ENCODE results near the gene FKBP1B. TPM values are rescaled to one million over a fixed set of nuclear protein-coding genes. Genes with fewer than 3 reads are reported as not detected.

FKBP1B gene
- total and polyA plus RNA-seq, 7 experiments from 2014 or later = 2.7 TPM; not detected in 6

- H3K4me3 ChIP-seq (ENCODE audit: low read length) = peak within 1 kb of the TSS; percentile 97
- Mint-ChIP-seq H3K27ac (peak within 1 kb of the TSS; percentile 96 to 99 (median 99)), H3K27me3 (no peaks in the 10 kb centered on the region), H3K9me3 (no peaks in the 10 kb centered on the region), H3K4me1 (peaks cover 14 to 47% (median 42%) of the 10 kb centered on the region in 7 donors), H3K36me3 (peaks cover 0 to 16% (median 4%) of the 10 kb centered on the region in 5 donors), H3K4me3 (peak within 1 kb of the TSS; percentile 93 to 99 (median 98))
- peaks cover 0 to 16% (median 4%) of the 10 kb centered on the region in 3 experiments for H3K36me3 ChIP-seq (ENCODE audit: control insufficient read depth in 2 of 3, insufficient read depth in 3 of 3, low read length in 3 of 3)
- POLR2A ChIA-PET = interaction anchor here (0.6 to 2.8 kb wide), 16 partner anchors 10 to 1301 kb away, joined by 3 to 49 read pairs (median 4); partner anchors contain the start of genes ATAD2B, FKBP1B, ITSN2 and UBXN2A
- H3K4me1 ChIP-seq (ENCODE audit: control insufficient read depth in 2 of 2, insufficient read depth in 2 of 2, low read length in 2 of 2) = peaks cover 13 to 21% of the 10 kb centered on the region in 2 donors
- H3K27me3 ChIP-seq (ENCODE audit: control insufficient read depth in 2 of 2, insufficient read depth in 2 of 2, low read length in 2 of 2) = no peaks in the 10 kb centered on the region
- CTCF ChIA-PET = interaction anchor here (1.0 to 1.8 kb wide), 4 partner anchors 9 to 253 kb away, joined by 4 to 8 read pairs (median 6); partner anchors contain the start of genes ATAD2B, TP53I3 and WDCP
- ATAC-seq (peak; percentile 89), DNase-seq (peak; percentile 97 to 100 (median 100))
- intact Hi-C loops (cut with micrococcal nuclease) = loop anchor here (1.0 to 5.0 kb wide), 18 partner anchors 8 to 1956 kb away; partner anchors contain the start of genes ATAD2B (in 2 of the 2), ITSN2 (in 2 of the 2), TP53I3 (in 2 of the 2) and UBXN2A (in 2 of the 2)
- H3K27ac ChIP-seq (ENCODE audit: low read depth, low read length) = peak within 1 kb of the TSS; percentile 78
- H3K9me3 ChIP-seq (ENCODE audit: control insufficient read depth in 2 of 3, low read length in 3 of 3) = no peaks in the 10 kb centered on the region
These were observed 26.6 kb downstream of the FKBP1B start, which contains the start of gene SF3B6 for GRCh38 chr2:24075915-24076848. Gene SF3B6, minus strand, starts transcription at chr2:24076326. Its CDS starts 97 bp downstream, at chr2:24076229.

GRCh38 chr2:24076849-24077534, 27.5 kb downstream of the FKBP1B start:
- peaks cover 0 to 21% (median 4%) of the 10 kb centered on the region in 5 donors for H3K36me3 Mint-ChIP-seq
- ChIA-PET POLR2A (interaction anchor here (0.6 to 2.8 kb wide), 13 partner anchors 10 to 1300 kb away, joined by 3 to 49 read pairs (median 4); partner anchors contain the start of genes ATAD2B, ITSN2, UBXN2A and WDCP), CTCF (interaction anchor here (1.0 to 1.8 kb wide), 4 partner anchors 8 to 253 kb away, joined by 4 to 8 read pairs (median 6); partner anchors contain the start of genes ATAD2B, TP53I3 and WDCP)
- Histone ChIP-seq H3K27me3 (ENCODE audit: control insufficient read depth in 2 of 2, insufficient read depth in 2 of 2, low read length in 2 of 2) (no peaks in the 10 kb centered on the region), H3K36me3 (ENCODE audit: control insufficient read depth in 2 of 3, insufficient read depth in 3 of 3, low read length in 3 of 3) (peaks cover 0 to 10% (median 4%) of the 10 kb centered on the region in 3 experiments), H3K4me1 (ENCODE audit: control insufficient read depth in 2 of 2, insufficient read depth in 2 of 2, low read length in 2 of 2) (peaks cover 13 to 21% of the 10 kb centered on the region in 2 donors), H3K27ac (ENCODE audit: low read depth, low read length) (peak overlapping the region; percentile 78), H3K9me3 (ENCODE audit: control insufficient read depth in 2 of 3, low read length in 3 of 3) (no peaks in the 10 kb centered on the region), H3K4me3 (ENCODE audit: low read length) (peak overlapping the region; percentile 97)
- no peaks in the 10 kb centered on the region for H3K9me3 Mint-ChIP-seq
- H3K4me3 Mint-ChIP-seq = peak overlapping the region; percentile 93 to 99 (median 98)
- H3K4me1 Mint-ChIP-seq = peaks cover 14 to 47% (median 42%) of the 10 kb centered on the region in 7 donors
- H3K27ac Mint-ChIP-seq = peak overlapping the region; percentile 96 to 99 (median 99)
- DNase-seq (no peak), ATAC-seq (no peak)
- H3K27me3 Mint-ChIP-seq = no peaks in the 10 kb centered on the region
- intact Hi-C loops (cut with micrococcal nuclease) = loop anchor here (1.0 to 5.0 kb wide), 18 partner anchors 7 to 1955 kb away; partner anchors contain the start of genes ATAD2B (in 2 of the 2), ITSN2 (in 2 of the 2), TP53I3 (in 2 of the 2) and UBXN2A (in 2 of the 2)

GRCh38 chr2:24077535-24077877, 28.0 kb downstream of the FKBP1B start:
- no peaks in the 10 kb centered on the region for H3K9me3 ChIP-seq (ENCODE audit: control insufficient read depth in 2 of 3, low read length in 3 of 3)
- ATAC-seq (no peak), DNase-seq (no peak)
- Mint-ChIP-seq H3K4me1 (peaks cover 14 to 42% (median 38%) of the 10 kb centered on the region in 7 donors), H3K9me3 (no peaks in the 10 kb centered on the region), H3K4me3 (peak overlapping the region; percentile 93 to 99 (median 98)), H3K27ac (peak overlapping the region; percentile 77 to 99 (median 99)), H3K27me3 (no peaks in the 10 kb centered on the region), H3K36me3 (peaks cover 4 to 22% (median 7%) of the 10 kb centered on the region in 5 donors)
- intact Hi-C loops (cut with micrococcal nuclease) = loop anchor here (2.0 to 5.0 kb wide), 7 partner anchors 283 to 1955 kb away; partner anchors contain the start of genes DTNB (in 1 of the 2), ITSN2 (in 1 of the 2), KLHL29 (in 1 of the 2) and NCOA1 (in 1 of the 2)
- peak overlapping the region; percentile 97 for H3K4me3 ChIP-seq (ENCODE audit: low read length)
- peaks cover 13 to 21% of the 10 kb centered on the region in 2 donors for H3K4me1 ChIP-seq (ENCODE audit: control insufficient read depth in 2 of 2, insufficient read depth in 2 of 2, low read length in 2 of 2)
- H3K36me3 ChIP-seq (ENCODE audit: control insufficient read depth in 2 of 3, insufficient read depth in 3 of 3, low read length in 3 of 3) = peaks cover 0 to 5% (median 4%) of the 10 kb centered on the region in 3 experiments
- H3K27me3 ChIP-seq (ENCODE audit: control insufficient read depth in 2 of 2, insufficient read depth in 2 of 2, low read length in 2 of 2) = no peaks in the 10 kb centered on the region
- POLR2A ChIA-PET = interaction anchor here (1.0 to 2.8 kb wide), 7 partner anchors 10 to 284 kb away, joined by 3 to 49 read pairs (median 3); partner anchors contain the start of genes ATAD2B, ITSN2 and WDCP
- CTCF ChIA-PET = interaction anchor here (1.4 kb wide), 1 partner anchor 254 kb away, joined by 7 read pairs; no protein-coding TSS in a partner anchor
- H3K27ac ChIP-seq (ENCODE audit: low read depth, low read length) = peak overlapping the region; percentile 78

- ChIA-PET POLR2A (interaction anchor here (1.6 to 2.8 kb wide), 3 partner anchors 9 to 152 kb away, joined by 3 to 49 read pairs (median 21); partner anchors contain the start of genes ATAD2B and WDCP), CTCF (no interaction called here)
- no peak overlapping the region for H3K4me3 ChIP-seq (ENCODE audit: low read length)
- no peaks in the 10 kb centered on the region for H3K9me3 ChIP-seq (ENCODE audit: control insufficient read depth in 2 of 3, low read length in 3 of 3)
- Mint-ChIP-seq H3K4me1 (peaks cover 14 to 38% (median 36%) of the 10 kb centered on the region in 7 donors), H3K36me3 (peaks cover 4 to 22% (median 7%) of the 10 kb centered on the region in 5 donors), H3K27ac (peak overlapping the region; percentile 77 to 99 (median 99)), H3K4me3 (peak overlapping the region; percentile 93 to 99 (median 98)), H3K27me3 (no peaks in the 10 kb centered on the region), H3K9me3 (no peaks in the 10 kb centered on the region)
- DNase-seq (no peak), ATAC-seq (no peak)
- H3K4me1 ChIP-seq (ENCODE audit: control insufficient read depth in 2 of 2, insufficient read depth in 2 of 2, low read length in 2 of 2) = peaks cover 13 to 18% of the 10 kb centered on the region in 2 donors
- no peak overlapping the region for H3K27ac ChIP-seq (ENCODE audit: low read depth, low read length)
- no peaks in the 10 kb centered on the region for H3K27me3 ChIP-seq (ENCODE audit: control insufficient read depth in 2 of 2, insufficient read depth in 2 of 2, low read length in 2 of 2)
- intact Hi-C loops (cut with micrococcal nuclease) = loop anchor here (2.0 to 5.0 kb wide), 7 partner anchors 283 to 1954 kb away; partner anchors contain the start of genes DTNB (in 1 of the 2), ITSN2 (in 1 of the 2), KLHL29 (in 1 of the 2) and NCOA1 (in 1 of the 2)
- peaks cover 0 to 1% (median under 1%) of the 10 kb centered on the region in 3 experiments for H3K36me3 ChIP-seq (ENCODE audit: control insufficient read depth in 2 of 3, insufficient read depth in 3 of 3, low read length in 3 of 3)
These were observed 28.3 kb downstream of the FKBP1B start for GRCh38 chr2:24077879-24078278.

- Histone ChIP-seq H3K27me3 (ENCODE audit: control insufficient read depth in 2 of 2, insufficient read depth in 2 of 2, low read length in 2 of 2) (no peaks in the 10 kb centered on the region), H3K36me3 (ENCODE audit: control insufficient read depth in 2 of 3, insufficient read depth in 3 of 3, low read length in 3 of 3) (no peaks in the 10 kb centered on the region), H3K4me1 (ENCODE audit: control insufficient read depth in 2 of 2, insufficient read depth in 2 of 2, low read length in 2 of 2) (peaks cover 15 to 17% of the 10 kb centered on the region in 2 donors), H3K4me3 (ENCODE audit: low read length) (no peak overlapping the region), H3K9me3 (ENCODE audit: control insufficient read depth in 2 of 3, low read length in 3 of 3) (no peaks in the 10 kb centered on the region), H3K27ac (ENCODE audit: low read depth, low read length) (no peak overlapping the region)
- Mint-ChIP-seq H3K27ac (no peak overlapping the region), H3K36me3 (peaks cover 0 to 18% (median 5%) of the 10 kb centered on the region in 5 donors), H3K4me1 (peaks cover 12 to 35% (median 29%) of the 10 kb centered on the region in 7 donors), H3K9me3 (no peaks in the 10 kb centered on the region), H3K27me3 (no peaks in the 10 kb centered on the region), H3K4me3 (no peak overlapping the region)
- CTCF ChIA-PET = interaction anchor here (0.7 to 1.4 kb wide), 2 partner anchors 153 to 245 kb away, joined by 3 to 5 read pairs; partner anchors contain the start of gene ATAD2B
- intact Hi-C loops (cut with micrococcal nuclease) = no loop called here
- DNase-seq (no peak), ATAC-seq (no peak)
- POLR2A ChIA-PET = interaction anchor here (2.9 kb wide), 1 partner anchor 154 kb away, joined by 9 read pairs; the partner anchor contains the start of gene ATAD2B
These were observed 31.2 kb downstream of the FKBP1B start for GRCh38 chr2:24080701-24081100.

Measured in naive thymus-derived CD4-positive, alpha-beta T cell (primary cell).